Measurements from ENCODE around the gene C1orf167.

The C1orf167 gene

DNA sequence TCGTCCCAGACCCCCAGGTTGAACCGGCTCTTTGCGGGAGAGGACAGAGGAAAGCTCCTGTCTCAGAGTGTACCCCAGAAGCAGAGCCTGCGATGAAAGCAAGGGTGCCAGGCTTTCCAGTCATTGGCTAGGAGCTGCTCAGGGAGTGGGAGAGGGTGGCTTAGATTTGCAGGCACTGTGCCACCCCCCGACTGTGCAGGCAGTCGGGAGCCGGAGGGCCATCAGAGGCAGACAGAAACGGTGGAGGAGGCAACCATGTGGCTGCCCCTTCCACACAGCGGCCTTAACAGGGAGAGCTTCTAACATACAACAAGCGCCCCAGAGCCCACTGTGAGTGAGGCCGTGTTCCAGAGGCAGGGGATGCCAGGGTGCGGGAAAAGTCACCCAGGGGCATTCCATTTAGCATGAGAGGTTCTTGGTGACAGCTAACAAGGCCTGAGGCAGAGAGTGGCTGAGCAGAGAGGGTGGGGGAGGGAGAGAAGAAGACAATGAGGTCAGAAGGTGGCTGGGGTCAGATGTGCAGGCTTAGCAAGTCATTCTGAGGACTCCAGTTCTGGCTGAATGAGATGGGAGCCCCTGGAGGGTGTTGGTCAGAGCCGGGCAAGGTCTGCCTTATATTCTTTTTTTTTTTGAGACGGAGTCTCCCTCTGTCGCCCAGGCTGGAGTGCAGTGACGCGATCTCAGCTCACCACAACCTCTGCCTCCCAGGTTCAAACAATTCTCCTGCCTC, 9.5 kb upstream of the C1orf167 start:
- Histone ChIP-seq H3K9me3 (ENCODE audit: control insufficient read depth, insufficient read depth, low read length) (no peaks in the 10 kb centered on the region), H3K4me3 (ENCODE audit: low read depth, low read length) (no peak overlapping the region), H3K9ac (ENCODE audit: low read depth, low read length) (no peak overlapping the region), H3K4me1 (ENCODE audit: control insufficient read depth, insufficient read depth, low read length) (peaks cover 3% of the 10 kb centered on the region), H3K27me3 (ENCODE audit: control insufficient read depth, insufficient read depth, low read length) (no peaks in the 10 kb centered on the region), H3K36me3 (ENCODE audit: control insufficient read depth, insufficient read depth, low read length) (peaks cover 34% of the 10 kb centered on the region)

DNA sequence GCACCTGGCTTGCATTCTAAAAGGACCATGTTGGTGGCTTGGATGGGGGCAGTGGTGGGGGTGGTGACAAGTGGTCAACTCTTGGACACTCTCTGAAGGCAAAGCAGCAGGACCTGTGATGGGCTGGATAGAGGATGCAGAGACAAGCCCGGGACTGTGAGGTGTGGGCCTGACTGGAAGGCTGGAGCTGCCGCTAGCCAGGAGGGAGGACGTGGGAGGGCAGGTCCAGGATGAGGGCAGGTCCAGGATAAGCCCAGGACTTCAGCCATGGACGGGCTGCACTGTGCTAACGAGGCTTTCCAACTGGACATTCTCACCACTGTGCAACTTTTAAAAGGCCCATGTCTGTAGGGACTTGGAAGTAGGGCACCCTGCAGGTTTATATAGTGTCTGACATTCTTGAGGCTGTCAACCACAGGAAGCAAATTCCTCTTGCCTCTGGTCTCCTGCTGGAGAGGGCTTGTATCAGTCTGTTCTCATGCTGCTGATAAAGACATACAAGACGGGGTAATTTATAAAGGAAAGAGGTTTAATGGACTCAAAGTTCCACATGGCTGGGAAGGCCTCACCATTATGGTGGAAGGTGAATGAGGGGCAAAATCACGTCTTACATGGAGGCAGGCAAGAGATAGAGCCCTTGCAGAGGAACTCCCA, 8.3 kb upstream of the C1orf167 start:
- Histone ChIP-seq H3K27me3 (ENCODE audit: control insufficient read depth, insufficient read depth, low read length) (no peaks in the 10 kb centered on the region), H3K4me3 (ENCODE audit: low read depth, low read length) (no peak overlapping the region), H3K9ac (ENCODE audit: low read depth, low read length) (no peak overlapping the region), H3K9me3 (ENCODE audit: control insufficient read depth, insufficient read depth, low read length) (no peaks in the 10 kb centered on the region), H3K36me3 (ENCODE audit: control insufficient read depth, insufficient read depth, low read length) (peaks cover 29% of the 10 kb centered on the region), H3K4me1 (ENCODE audit: control insufficient read depth, insufficient read depth, low read length) (peaks cover 3% of the 10 kb centered on the region)

DNA sequence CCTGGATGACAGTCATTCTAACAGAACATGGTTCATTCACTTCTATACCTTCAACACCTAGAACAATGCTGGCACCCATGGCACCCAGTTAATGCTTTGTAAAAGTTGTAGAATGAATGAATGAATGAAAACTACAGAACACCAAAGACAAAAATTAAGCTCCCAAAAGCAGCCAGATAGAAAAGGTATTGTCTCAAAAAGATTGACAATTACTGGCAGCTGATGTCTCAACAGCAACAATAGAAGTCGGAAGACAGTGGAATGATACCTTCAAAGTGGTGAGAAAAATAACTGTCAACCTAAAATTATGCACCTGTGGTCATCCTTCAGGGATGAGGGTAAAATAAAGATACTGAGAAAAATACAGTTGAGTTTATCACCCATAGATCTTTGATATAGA, 4.9 kb upstream of the C1orf167 start:
- Histone ChIP-seq H3K9ac (ENCODE audit: low read depth, low read length) (no peak overlapping the region), H3K27me3 (ENCODE audit: control insufficient read depth, insufficient read depth, low read length) (peaks cover 15% of the 10 kb centered on the region), H3K4me1 (ENCODE audit: control insufficient read depth, insufficient read depth, low read length) (no peaks in the 10 kb centered on the region), H3K36me3 (ENCODE audit: control insufficient read depth, insufficient read depth, low read length) (no peaks in the 10 kb centered on the region), H3K4me3 (ENCODE audit: low read depth, low read length) (no peak overlapping the region), H3K9me3 (ENCODE audit: control insufficient read depth, insufficient read depth, low read length) (no peaks in the 10 kb centered on the region)

DNA sequence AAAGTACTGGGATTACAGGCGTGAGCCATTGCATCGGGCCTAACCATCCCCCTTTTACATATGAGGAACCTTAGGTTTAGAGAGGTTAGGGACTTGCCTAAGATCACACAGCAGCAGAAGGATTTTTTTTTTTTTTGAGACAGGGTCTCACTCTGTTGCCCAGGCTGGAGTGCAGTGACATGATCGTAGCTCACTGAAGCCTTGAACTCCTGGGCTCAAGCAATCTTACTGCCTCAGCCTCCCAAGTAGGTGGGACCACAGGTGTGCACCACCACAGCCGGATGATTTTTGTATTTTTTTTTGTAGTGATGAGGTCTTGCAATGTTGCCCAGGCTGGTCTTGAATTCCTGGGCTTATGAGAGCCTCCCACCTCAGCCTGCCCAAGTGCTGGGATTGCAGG, 2.2 kb upstream of the C1orf167 start:
- Histone ChIP-seq H3K9ac (ENCODE audit: low read depth, low read length) (no peak overlapping the region), H3K27me3 (ENCODE audit: control insufficient read depth, insufficient read depth, low read length) (peaks cover 23% of the 10 kb centered on the region), H3K9me3 (ENCODE audit: control insufficient read depth, insufficient read depth, low read length) (no peaks in the 10 kb centered on the region), H3K4me1 (ENCODE audit: control insufficient read depth, insufficient read depth, low read length) (peaks cover 3% of the 10 kb centered on the region), H3K4me3 (ENCODE audit: low read depth, low read length) (no peak overlapping the region), H3K36me3 (ENCODE audit: control insufficient read depth, insufficient read depth, low read length) (no peaks in the 10 kb centered on the region)

DNA sequence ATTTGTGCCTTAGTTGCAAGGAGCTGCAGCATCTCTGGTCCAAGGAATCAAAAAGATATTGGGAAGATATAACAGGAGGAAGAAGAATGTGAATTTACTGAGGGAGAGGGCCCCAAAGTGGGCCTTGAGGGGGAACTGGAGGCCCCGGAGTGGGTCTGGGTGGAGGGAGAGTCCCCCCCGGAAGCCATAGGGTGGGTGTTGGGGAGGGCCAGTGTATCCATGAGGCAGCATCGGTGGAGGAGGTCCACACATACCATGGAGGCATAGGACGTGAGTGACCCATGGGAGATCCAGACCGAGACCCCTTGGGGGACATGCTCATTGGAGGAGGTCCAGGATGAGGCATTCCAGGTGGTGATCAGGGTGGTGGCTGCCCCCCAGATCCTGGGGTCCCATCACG, 708 bp upstream of the C1orf167 start:
- peaks cover 23% of the 10 kb centered on the region for H3K27me3 ChIP-seq (ENCODE audit: control insufficient read depth, insufficient read depth, low read length)
- no peaks in the 10 kb centered on the region for H3K36me3 ChIP-seq (ENCODE audit: control insufficient read depth, insufficient read depth, low read length)
- H3K4me3 ChIP-seq (ENCODE audit: low read depth, low read length) = no peak overlapping the region
- H3K4me1 ChIP-seq (ENCODE audit: control insufficient read depth, insufficient read depth, low read length) = peaks cover 3% of the 10 kb centered on the region
- no peak overlapping the region for H3K9ac ChIP-seq (ENCODE audit: low read depth, low read length)
- H3K9me3 ChIP-seq (ENCODE audit: control insufficient read depth, insufficient read depth, low read length) = no peaks in the 10 kb centered on the region

DNA sequence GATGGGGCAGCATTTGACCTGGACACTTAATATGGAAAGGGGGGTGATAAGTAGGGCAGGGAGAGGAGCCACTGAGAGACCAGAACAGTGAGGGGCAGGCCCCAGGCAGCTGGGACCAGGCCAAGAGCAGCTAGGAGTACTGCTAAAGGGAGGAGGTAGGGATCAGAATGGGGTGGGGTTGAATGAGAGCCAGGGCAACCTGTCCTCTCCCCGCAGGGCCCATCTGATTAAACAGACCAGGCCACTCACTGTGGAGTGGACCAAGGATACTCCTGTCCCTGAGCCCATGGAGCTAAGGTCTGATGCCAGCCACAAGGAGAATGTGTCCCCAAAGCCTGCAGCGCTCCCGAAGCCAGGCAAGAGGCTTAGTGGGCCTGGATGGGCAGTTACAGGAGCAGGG, 2.1 kb downstream of the C1orf167 start:
- Histone ChIP-seq H3K9me3 (ENCODE audit: control insufficient read depth, insufficient read depth, low read length) (no peaks in the 10 kb centered on the region), H3K9ac (ENCODE audit: low read depth, low read length) (no peak overlapping the region), H3K4me1 (ENCODE audit: control insufficient read depth, insufficient read depth, low read length) (peaks cover 3% of the 10 kb centered on the region), H3K4me3 (ENCODE audit: low read depth, low read length) (no peak overlapping the region), H3K27me3 (ENCODE audit: control insufficient read depth, insufficient read depth, low read length) (peaks cover 23% of the 10 kb centered on the region), H3K36me3 (ENCODE audit: control insufficient read depth, insufficient read depth, low read length) (no peaks in the 10 kb centered on the region)

DNA sequence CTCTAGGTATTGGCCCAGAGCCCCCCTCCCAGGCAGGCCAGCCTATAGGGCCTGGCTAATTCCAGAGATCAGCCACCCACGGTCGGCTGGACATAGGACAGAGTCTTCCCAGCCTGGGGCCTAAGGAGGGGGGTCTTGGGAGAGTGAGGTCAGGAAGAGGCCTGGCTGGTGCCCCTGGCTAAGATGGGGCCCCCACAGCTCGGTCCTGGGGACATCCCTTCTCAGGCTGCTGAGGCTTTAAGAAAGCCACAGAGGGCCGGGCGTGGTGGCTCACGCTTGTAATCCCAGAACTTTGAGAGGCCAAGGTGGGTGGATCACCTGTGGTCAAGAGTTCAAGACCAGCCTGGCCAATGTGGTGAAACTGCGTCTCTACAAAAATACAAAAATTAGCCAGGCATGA, 2.5 kb downstream of the C1orf167 start:
- no peaks in the 10 kb centered on the region for H3K36me3 ChIP-seq (ENCODE audit: control insufficient read depth, insufficient read depth, low read length)
- H3K4me3 ChIP-seq (ENCODE audit: low read depth, low read length) = no peak overlapping the region
- H3K9me3 ChIP-seq (ENCODE audit: control insufficient read depth, insufficient read depth, low read length) = no peaks in the 10 kb centered on the region
- H3K9ac ChIP-seq (ENCODE audit: low read depth, low read length) = no peak overlapping the region
- peaks cover 3% of the 10 kb centered on the region for H3K4me1 ChIP-seq (ENCODE audit: control insufficient read depth, insufficient read depth, low read length)
- H3K27me3 ChIP-seq (ENCODE audit: control insufficient read depth, insufficient read depth, low read length) = peaks cover 23% of the 10 kb centered on the region

DNA sequence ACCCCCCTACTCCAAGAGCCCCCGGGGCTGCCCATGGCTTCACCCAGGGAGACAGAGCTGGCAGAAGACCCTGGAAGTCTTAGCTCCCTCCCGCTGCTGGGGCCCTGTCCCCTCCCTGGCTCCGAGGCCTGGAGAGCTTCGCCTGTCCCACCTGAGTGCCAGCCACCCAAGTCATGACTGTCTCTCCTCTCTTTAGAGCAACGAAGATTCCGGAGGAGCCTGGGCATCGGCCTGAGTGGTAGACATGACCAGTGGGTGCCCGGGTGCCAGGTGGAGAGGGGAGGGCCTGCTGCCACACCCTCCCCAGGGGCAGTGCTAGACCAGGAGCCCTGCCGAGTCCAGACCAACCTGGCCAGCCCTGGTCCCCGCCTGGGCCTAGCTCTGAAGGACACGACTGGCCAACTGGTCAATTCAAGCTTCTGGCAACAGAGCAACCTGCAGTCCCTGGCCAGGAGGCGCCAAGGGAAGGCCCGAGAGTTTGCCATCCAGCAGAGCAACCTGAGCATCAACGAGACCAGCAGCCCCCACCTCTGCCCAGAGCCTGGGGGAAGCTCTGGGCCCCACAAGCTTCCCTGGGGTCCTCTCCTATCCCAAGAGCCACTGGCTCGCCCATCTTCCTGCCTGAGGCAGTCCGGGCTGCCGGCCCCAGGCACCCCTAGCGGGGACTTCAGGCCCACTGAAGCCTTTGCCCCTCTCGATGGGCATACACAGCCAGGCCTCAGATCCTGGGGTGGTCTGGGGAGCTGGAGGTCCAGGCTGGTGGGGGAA, 3.9 kb downstream of the C1orf167 start:
- Histone ChIP-seq H3K9me3 (ENCODE audit: control insufficient read depth, insufficient read depth, low read length) (no peaks in the 10 kb centered on the region), H3K27me3 (ENCODE audit: control insufficient read depth, insufficient read depth, low read length) (peaks cover 20% of the 10 kb centered on the region), H3K36me3 (ENCODE audit: control insufficient read depth, insufficient read depth, low read length) (no peaks in the 10 kb centered on the region), H3K4me1 (ENCODE audit: control insufficient read depth, insufficient read depth, low read length) (peaks cover 3% of the 10 kb centered on the region), H3K9ac (ENCODE audit: low read depth, low read length) (no peak overlapping the region), H3K4me3 (ENCODE audit: low read depth, low read length) (no peak overlapping the region)

DNA sequence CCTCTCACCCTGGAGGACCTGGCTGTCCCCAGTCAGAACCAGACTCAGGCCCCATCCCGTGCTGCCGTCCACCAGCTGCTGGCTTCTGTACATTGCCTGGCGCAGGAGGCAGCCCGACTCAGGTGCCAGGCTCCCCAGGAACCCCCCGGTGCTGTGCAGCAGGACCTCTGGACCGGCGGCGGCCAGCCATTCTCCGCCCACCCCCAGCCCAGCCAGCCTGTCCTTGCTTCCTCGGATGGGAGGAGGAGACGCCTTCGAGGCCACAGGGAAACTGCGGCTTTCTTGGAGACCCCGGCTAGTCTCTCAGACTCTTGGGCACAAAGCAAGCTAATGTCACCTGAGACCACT, 4.4 kb downstream of the C1orf167 start:
- Histone ChIP-seq H3K9me3 (ENCODE audit: control insufficient read depth, insufficient read depth, low read length) (no peaks in the 10 kb centered on the region), H3K27me3 (ENCODE audit: control insufficient read depth, insufficient read depth, low read length) (peaks cover 14% of the 10 kb centered on the region), H3K36me3 (ENCODE audit: control insufficient read depth, insufficient read depth, low read length) (no peaks in the 10 kb centered on the region), H3K4me1 (ENCODE audit: control insufficient read depth, insufficient read depth, low read length) (peaks cover 3% of the 10 kb centered on the region), H3K9ac (ENCODE audit: low read depth, low read length) (no peak overlapping the region), H3K4me3 (ENCODE audit: low read depth, low read length) (no peak overlapping the region)

DNA sequence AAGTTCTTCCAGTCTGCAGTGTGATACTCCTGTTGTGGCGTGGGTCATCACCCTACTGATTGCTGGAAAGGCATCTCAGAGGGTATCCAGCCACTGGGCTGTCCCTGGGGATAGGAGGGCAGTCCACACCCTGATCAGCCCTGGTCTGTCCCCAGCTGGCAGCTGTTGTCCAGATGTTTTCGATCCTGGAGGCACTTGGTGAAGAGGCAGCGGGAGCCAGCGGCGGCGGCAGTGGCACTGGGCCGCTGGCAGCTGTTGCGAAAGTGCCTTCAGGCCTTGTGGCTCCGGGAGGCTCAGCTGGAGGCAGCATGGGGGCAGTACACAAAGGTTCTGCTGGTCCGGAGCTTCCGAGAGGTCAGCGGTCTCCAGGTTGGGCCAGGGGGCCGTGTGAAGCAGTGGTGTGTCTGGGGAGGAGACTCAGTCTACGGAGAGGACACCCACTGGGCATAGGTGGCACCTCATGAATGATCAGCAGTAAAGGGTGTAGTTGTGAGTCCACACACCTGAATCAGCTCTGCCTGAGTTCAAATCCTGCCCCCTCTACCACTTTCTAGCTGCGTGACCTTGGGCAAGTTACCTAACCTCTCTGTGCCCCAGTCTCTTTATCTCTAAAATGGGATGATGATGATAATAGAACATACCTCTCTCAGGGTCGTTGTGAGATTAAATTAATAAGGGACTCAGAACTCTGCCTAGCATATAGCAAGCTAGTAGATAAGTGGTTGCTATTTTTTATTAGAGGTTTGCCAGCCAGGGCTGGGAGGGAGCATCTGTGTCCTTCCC, 6.1 kb downstream of the C1orf167 start:
- no peaks in the 10 kb centered on the region for H3K27me3 ChIP-seq (ENCODE audit: control insufficient read depth, insufficient read depth, low read length)
- H3K9ac ChIP-seq (ENCODE audit: low read depth, low read length) = no peak overlapping the region
- no peaks in the 10 kb centered on the region for H3K36me3 ChIP-seq (ENCODE audit: control insufficient read depth, insufficient read depth, low read length)
- H3K4me3 ChIP-seq (ENCODE audit: low read depth, low read length) = no peak overlapping the region
- no peaks in the 10 kb centered on the region for H3K9me3 ChIP-seq (ENCODE audit: control insufficient read depth, insufficient read depth, low read length)
- no peaks in the 10 kb centered on the region for H3K4me1 ChIP-seq (ENCODE audit: control insufficient read depth, insufficient read depth, low read length)

DNA sequence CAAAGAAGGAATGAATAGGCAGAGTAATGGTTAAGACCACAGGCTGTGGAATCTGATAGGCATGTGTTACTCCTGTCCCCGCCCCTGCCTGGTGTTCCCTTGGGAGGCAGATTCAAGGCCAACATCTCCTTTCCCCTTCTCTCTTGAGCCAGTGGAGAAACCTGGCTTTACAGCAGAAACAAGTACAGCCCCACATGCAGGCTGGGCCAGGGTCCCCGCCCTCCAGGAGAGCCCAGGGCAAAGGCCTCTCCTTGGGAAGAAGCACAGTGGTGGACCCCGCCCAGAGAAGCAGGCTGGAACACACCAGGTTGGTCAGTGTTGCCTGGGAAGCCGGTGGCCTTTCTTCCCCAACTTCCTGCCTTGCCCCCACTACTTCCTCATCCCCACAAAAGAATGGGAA, 6.8 kb downstream of the C1orf167 start:
- no peak overlapping the region for H3K9ac ChIP-seq (ENCODE audit: low read depth, low read length)
- no peaks in the 10 kb centered on the region for H3K4me1 ChIP-seq (ENCODE audit: control insufficient read depth, insufficient read depth, low read length)
- no peaks in the 10 kb centered on the region for H3K36me3 ChIP-seq (ENCODE audit: control insufficient read depth, insufficient read depth, low read length)
- no peaks in the 10 kb centered on the region for H3K9me3 ChIP-seq (ENCODE audit: control insufficient read depth, insufficient read depth, low read length)
- H3K4me3 ChIP-seq (ENCODE audit: low read depth, low read length) = no peak overlapping the region
- no peaks in the 10 kb centered on the region for H3K27me3 ChIP-seq (ENCODE audit: control insufficient read depth, insufficient read depth, low read length)

All from iPS-15b (cell line).